MCF 10A (cell line): ENCODE data around the gene TRIL. TPM values are rescaled to one million over a fixed set of nuclear protein-coding genes. Genes with fewer than 3 reads are reported as not detected.

Source experiments
- BruUV-seq: library from RNA; stranded (reverse); fragments of 400-500 nt; replicated peaks from 2 replicates; lab custom pipeline; 2021; lab: Mats Ljungman, UMichigan
- CTCF ChIA-PET: fragments of 300-600 bp; sonication (Branson Sonifier 250); formaldehyde crosslinking; extraction: SDS; loops from one replicate; lab custom pipeline; 2021; ENCODE audit warnings: antibody characterized with exemption, inconsistent platforms; lab: Yijun Ruan, JAX
- POLR2A ChIA-PET: fragments of 300-600, 350-650 bp; sonication (Branson Sonifier 250); formaldehyde crosslinking; extraction: SDS; loops from one replicate; lab custom pipeline; 2020; ENCODE audit warnings: antibody characterized with exemption, inconsistent platforms; lab: Yijun Ruan, JAX
- DNase-seq: peaks from one replicate; pipeline ENCODE4 v3.0.0-alpha.2; 2018; ENCODE audit not compliant: unreplicated experiment
- H3K27ac Mint-ChIP-seq: one replicate; pipeline ENCODE4 v1.8.0; 2022; ENCODE audit warnings: mild to moderate bottlenecking, low read depth, mixed read lengths; ENCODE audit not compliant: unreplicated experiment
- H3K27me3 Mint-ChIP-seq: one replicate; pipeline ENCODE4 v1.8.0; 2022; ENCODE audit warnings: mixed read lengths; ENCODE audit not compliant: insufficient read depth, unreplicated experiment
- H3K36me3 Mint-ChIP-seq: one replicate; pipeline ENCODE4 v1.8.0; 2022; ENCODE audit warnings: mild to moderate bottlenecking, moderate library complexity, mixed read lengths; ENCODE audit not compliant: insufficient read depth, unreplicated experiment
- H3K4me1 Mint-ChIP-seq: one replicate; pipeline ENCODE4 v1.8.0; 2022; ENCODE audit warnings: mixed read lengths; ENCODE audit not compliant: insufficient read depth, unreplicated experiment
- H3K4me3 Mint-ChIP-seq: one replicate; pipeline ENCODE4 v1.8.0; 2022; ENCODE audit warnings: mild to moderate bottlenecking, moderate library complexity, mixed read lengths; ENCODE audit not compliant: unreplicated experiment
- H3K9me3 Mint-ChIP-seq: one replicate; pipeline ENCODE4 v1.8.0; 2022; ENCODE audit warnings: mixed read lengths; ENCODE audit not compliant: unreplicated experiment
- intact Hi-C: fragments of 100-400 bp; cut with micrococcal nuclease; formaldehyde crosslinking; loops from 2 replicates; pipeline ENCODE4 v1.14.1; 2022
- total RNA-seq: library from RNA; stranded (reverse); gene quantifications from 2 replicates; pipeline ENCODE4 v1.2.3, GENCODE V29; 2022
- TF ChIP-seq, protein P1 (sequence below): fragments of 200-600 bp; IDR thresholded peaks from one replicate; pipeline ENCODE4 v1.8.0; 2022; ENCODE audit warnings: antibody characterized with exemption, mild to moderate bottlenecking; ENCODE audit not compliant: unreplicated experiment

The TRIL gene
- total RNA-seq, 1 experiment from 2014 or later: not detected

DNA sequence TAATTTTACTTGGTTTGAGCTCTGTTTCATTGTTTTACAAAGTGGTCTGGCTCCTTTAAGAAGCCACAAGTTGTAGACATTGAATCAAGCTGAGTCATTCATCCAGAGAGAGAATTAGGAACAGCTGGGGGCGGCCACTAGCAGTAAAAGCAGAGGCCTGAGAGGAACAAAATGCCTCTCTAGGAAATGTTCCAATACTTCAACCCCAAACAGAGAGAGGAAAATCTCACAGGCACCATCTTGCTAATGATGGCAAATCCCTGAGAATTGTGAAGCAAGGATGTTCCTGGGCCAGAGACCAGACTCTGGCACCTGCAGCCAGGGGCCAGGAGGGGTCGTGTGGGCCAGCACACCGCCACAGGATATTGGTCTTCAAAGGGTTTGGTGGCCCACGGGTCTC lies 26.5 kb upstream of the TRIL start:
- peak overlapping the region; percentile 78 for H3K27ac Mint-ChIP-seq
- peaks cover 63% of the 10 kb centered on the region for H3K4me1 Mint-ChIP-seq
- peaks cover 14% of the 10 kb centered on the region for H3K9me3 Mint-ChIP-seq
- peak; percentile 88 for DNase-seq
- TF ChIP-seq, protein P1, sequence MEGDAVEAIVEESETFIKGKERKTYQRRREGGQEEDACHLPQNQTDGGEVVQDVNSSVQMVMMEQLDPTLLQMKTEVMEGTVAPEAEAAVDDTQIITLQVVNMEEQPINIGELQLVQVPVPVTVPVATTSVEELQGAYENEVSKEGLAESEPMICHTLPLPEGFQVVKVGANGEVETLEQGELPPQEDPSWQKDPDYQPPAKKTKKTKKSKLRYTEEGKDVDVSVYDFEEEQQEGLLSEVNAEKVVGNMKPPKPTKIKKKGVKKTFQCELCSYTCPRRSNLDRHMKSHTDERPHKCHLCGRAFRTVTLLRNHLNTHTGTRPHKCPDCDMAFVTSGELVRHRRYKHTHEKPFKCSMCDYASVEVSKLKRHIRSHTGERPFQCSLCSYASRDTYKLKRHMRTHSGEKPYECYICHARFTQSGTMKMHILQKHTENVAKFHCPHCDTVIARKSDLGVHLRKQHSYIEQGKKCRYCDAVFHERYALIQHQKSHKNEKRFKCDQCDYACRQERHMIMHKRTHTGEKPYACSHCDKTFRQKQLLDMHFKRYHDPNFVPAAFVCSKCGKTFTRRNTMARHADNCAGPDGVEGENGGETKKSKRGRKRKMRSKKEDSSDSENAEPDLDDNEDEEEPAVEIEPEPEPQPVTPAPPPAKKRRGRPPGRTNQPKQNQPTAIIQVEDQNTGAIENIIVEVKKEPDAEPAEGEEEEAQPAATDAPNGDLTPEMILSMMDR: no peak
- CTCF ChIA-PET: interaction anchor here (0.7 kb wide), 1 partner anchor 62 kb away, joined by 3 read pairs; no protein-coding TSS in a partner anchor
- H3K4me3 Mint-ChIP-seq: no peak overlapping the region
- no peaks in the 10 kb centered on the region for H3K27me3 Mint-ChIP-seq
- BruUV-seq: no TSS peak
- H3K36me3 Mint-ChIP-seq: no peaks in the 10 kb centered on the region
- POLR2A ChIA-PET: interaction anchor here (0.7 to 1.3 kb wide), 2 partner anchors 18 to 275 kb away, joined by 4 to 5 read pairs; no protein-coding TSS in a partner anchor
- intact Hi-C loops: no loop called here

DNA sequence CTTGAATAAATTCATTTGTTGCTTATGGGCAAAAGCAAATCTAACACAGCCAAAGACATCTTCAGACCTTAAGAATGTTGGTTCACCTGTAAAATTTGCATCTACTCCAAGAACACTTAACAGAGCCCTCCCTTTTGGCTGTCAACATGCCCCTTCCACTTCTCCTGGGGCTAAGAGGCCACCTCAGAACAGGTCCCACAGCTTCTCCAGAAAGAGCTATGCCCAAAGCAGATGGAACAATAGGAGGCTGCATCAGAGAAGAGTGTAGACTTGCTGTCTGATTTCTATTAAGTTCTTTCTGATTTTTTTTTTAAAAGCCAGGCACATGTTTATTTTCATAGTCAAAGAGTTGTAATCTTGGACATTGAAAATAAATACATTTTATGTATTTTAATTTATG lies 26.1 kb upstream of the TRIL start:
- ChIA-PET CTCF (interaction anchor here (0.7 kb wide), 1 partner anchor 61 kb away, joined by 3 read pairs; no protein-coding TSS in a partner anchor), POLR2A (interaction anchor here (0.7 to 1.3 kb wide), 2 partner anchors 17 to 275 kb away, joined by 4 to 5 read pairs; no protein-coding TSS in a partner anchor)
- Mint-ChIP-seq H3K36me3 (no peaks in the 10 kb centered on the region), H3K4me1 (peaks cover 59% of the 10 kb centered on the region), H3K4me3 (no peak overlapping the region), H3K9me3 (peaks cover 14% of the 10 kb centered on the region), H3K27ac (peak overlapping the region; percentile 78), H3K27me3 (no peaks in the 10 kb centered on the region)
- intact Hi-C loops: no loop called here
- TF ChIP-seq, protein P1: no peak
- DNase-seq: no peak
- BruUV-seq: no TSS peak

DNA sequence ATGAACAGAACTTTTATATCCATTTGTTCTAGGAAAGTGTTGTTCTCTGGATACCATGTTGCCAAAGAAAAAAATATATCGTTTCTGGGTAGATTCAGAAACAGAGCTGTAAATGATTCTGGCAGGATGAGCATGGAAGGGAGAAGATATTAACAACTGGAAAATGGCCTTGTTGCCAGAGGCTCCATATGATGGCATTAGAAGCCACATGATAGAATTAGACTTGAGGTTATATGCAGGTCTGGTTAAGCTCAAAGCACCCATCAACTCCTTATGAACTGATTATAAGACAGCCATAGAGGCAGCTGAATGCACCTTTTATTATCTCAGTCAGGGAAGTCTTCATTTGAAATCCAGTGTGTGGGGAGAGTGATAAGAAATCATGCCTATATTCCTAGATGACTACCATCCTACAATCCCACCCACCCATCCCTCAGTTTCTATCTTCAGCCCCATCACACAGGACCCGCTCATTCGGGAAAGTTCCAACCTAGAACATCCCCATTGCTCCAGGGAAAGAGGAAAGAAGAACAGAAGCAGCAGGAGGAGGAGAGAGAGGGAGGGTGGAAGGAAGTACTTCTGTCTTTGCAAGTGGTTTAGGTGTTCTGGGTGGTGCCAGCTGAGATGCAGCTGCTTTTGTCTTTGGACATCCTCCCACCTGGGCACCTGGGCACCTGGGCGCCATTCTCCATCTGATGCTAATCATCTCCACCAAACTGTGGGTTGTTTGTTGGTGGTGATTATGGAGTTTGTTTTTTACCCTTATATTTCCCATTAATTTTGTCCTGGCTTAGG lies 25.5 kb upstream of the TRIL start:
- peak overlapping the region; percentile 78 for H3K27ac Mint-ChIP-seq
- peaks cover 53% of the 10 kb centered on the region for H3K4me1 Mint-ChIP-seq
- TF ChIP-seq, protein P1: no peak
- no TSS peak for BruUV-seq
- H3K9me3 Mint-ChIP-seq: peaks cover 14% of the 10 kb centered on the region
- POLR2A ChIA-PET: interaction anchor here (0.7 to 1.6 kb wide), 4 partner anchors 12 to 276 kb away, joined by 3 to 5 read pairs (median 4); no protein-coding TSS in a partner anchor
- CTCF ChIA-PET: interaction anchor here (0.7 to 1.7 kb wide), 4 partner anchors 20 to 123 kb away, joined by 3 to 8 read pairs (median 4); no protein-coding TSS in a partner anchor
- no peaks in the 10 kb centered on the region for H3K27me3 Mint-ChIP-seq
- DNase-seq: no peak
- H3K4me3 Mint-ChIP-seq: no peak overlapping the region
- H3K36me3 Mint-ChIP-seq: no peaks in the 10 kb centered on the region
- intact Hi-C loops: no loop called here

DNA sequence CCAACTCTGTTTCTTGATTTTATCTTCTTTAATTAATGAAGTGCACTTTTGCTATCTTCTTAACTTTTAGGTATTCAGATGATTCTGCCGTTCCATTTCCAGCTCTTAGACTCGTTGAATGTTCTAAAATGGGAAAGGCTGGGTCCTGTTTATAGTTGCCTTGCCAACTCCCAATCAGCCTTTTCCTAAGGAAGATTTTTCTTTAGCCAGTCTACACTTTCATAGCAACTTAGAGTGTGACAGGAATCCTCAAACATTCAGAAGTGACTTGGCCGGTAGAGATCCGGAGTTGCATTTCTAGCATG lies 23.0 kb upstream of the TRIL start:
- no peaks in the 10 kb centered on the region for H3K36me3 Mint-ChIP-seq
- no TSS peak for BruUV-seq
- peaks cover 29% of the 10 kb centered on the region for H3K4me1 Mint-ChIP-seq
- H3K27ac Mint-ChIP-seq: no peak overlapping the region
- peaks cover 4% of the 10 kb centered on the region for H3K9me3 Mint-ChIP-seq
- H3K4me3 Mint-ChIP-seq: no peak overlapping the region
- TF ChIP-seq, protein P1: no peak
- no peaks in the 10 kb centered on the region for H3K27me3 Mint-ChIP-seq
- ChIA-PET CTCF (interaction anchor here (0.6 to 2.0 kb wide), 7 partner anchors 12 to 630 kb away, joined by 3 to 10 read pairs (median 4); no protein-coding TSS in a partner anchor), POLR2A (interaction anchor here (0.8 kb wide), 1 partner anchor 9 kb away, joined by 3 read pairs; no protein-coding TSS in a partner anchor)
- DNase-seq: no peak
- intact Hi-C loops: no loop called here
